ENCODE data around the gene SS18L1. TPM values are rescaled to one million over a fixed set of nuclear protein-coding genes. Genes with fewer than 3 reads are reported as not detected.
A peak's percentile ranks its signal among the peaks of the same experiment; 100 is the strongest.

SS18L1 gene
- total RNA-seq, 2 experiments from 2014 or later = 21.0 to 23.3 TPM

GRCh38 chr20:62123450-62124118 is 20.0 kb upstream of the SS18L1 start:
- no peak for DNase-seq
- POLR2A ChIA-PET = interaction anchor here (1.1 to 8.7 kb wide), 3 partner anchors 12 to 56 kb away, joined by 3 to 111 read pairs (median 24); partner anchors contain the start of genes PSMA7, SS18L1 and TAF4
- peak overlapping the region; percentile 82 for H3K4me3 Mint-ChIP-seq
- ATAC-seq (ENCODE audit: low read depth) = no peak
- peaks cover 31% of the 10 kb centered on the region for H3K4me1 Mint-ChIP-seq
- peaks cover 15% of the 10 kb centered on the region for H3K36me3 Mint-ChIP-seq
- no peaks in the 10 kb centered on the region for H3K9me3 Mint-ChIP-seq
- peak overlapping the region; percentile 21 for H3K27ac Mint-ChIP-seq
- H3K27me3 Mint-ChIP-seq = no peaks in the 10 kb centered on the region

- H3K36me3 Mint-ChIP-seq = peaks cover 19% of the 10 kb centered on the region
- H3K9me3 Mint-ChIP-seq = no peaks in the 10 kb centered on the region
- POLR2A ChIA-PET = interaction anchor here (1.0 kb wide), 1 partner anchor 15 kb away, joined by 3 read pairs; no protein-coding TSS in a partner anchor
- peaks cover 27% of the 10 kb centered on the region for H3K4me1 Mint-ChIP-seq
- H3K27ac Mint-ChIP-seq = no peak overlapping the region
- H3K4me3 Mint-ChIP-seq = no peak overlapping the region
- DNase-seq (no peak), ATAC-seq (ENCODE audit: low read depth) (no peak)
- no peaks in the 10 kb centered on the region for H3K27me3 Mint-ChIP-seq
These were observed 17.4 kb upstream of the SS18L1 start for GRCh38 chr20:62126141-62126540.

GRCh38 chr20:62127799-62128198 is 15.8 kb upstream of the SS18L1 start:
- ATAC-seq (ENCODE audit: low read depth) (no peak), DNase-seq (no peak)
- H3K4me1 Mint-ChIP-seq = peaks cover 29% of the 10 kb centered on the region
- H3K27me3 Mint-ChIP-seq = no peaks in the 10 kb centered on the region
- no peak overlapping the region for H3K4me3 Mint-ChIP-seq
- no peak overlapping the region for H3K27ac Mint-ChIP-seq
- peaks cover 27% of the 10 kb centered on the region for H3K36me3 Mint-ChIP-seq
- H3K9me3 Mint-ChIP-seq = no peaks in the 10 kb centered on the region
- POLR2A ChIA-PET = interaction anchor here (1.2 kb wide), 1 partner anchor 12 kb away, joined by 3 read pairs; no protein-coding TSS in a partner anchor

- H3K27ac Mint-ChIP-seq = no peak overlapping the region
- POLR2A ChIA-PET = no interaction called here
- H3K4me3 Mint-ChIP-seq = no peak overlapping the region
- peaks cover 25% of the 10 kb centered on the region for H3K4me1 Mint-ChIP-seq
- no peaks in the 10 kb centered on the region for H3K9me3 Mint-ChIP-seq
- H3K27me3 Mint-ChIP-seq = no peaks in the 10 kb centered on the region
- peaks cover 27% of the 10 kb centered on the region for H3K36me3 Mint-ChIP-seq
- no peak for ATAC-seq (ENCODE audit: low read depth)
- DNase-seq = no peak
These were observed 15.1 kb upstream of the SS18L1 start for GRCh38 chr20:62128502-62128901.

GRCh38 chr20:62129731-62130531 is 13.6 kb upstream of the SS18L1 start:
- Mint-ChIP-seq H3K27me3 (no peaks in the 10 kb centered on the region), H3K4me1 (peaks cover 14% of the 10 kb centered on the region), H3K4me3 (no peak overlapping the region), H3K36me3 (peaks cover 30% of the 10 kb centered on the region), H3K9me3 (no peaks in the 10 kb centered on the region), H3K27ac (peak overlapping the region; percentile 38)
- ATAC-seq (ENCODE audit: low read depth) (no peak), DNase-seq (no peak)
- POLR2A ChIA-PET = interaction anchor here (0.7 kb wide), 1 partner anchor 14 kb away, joined by 3 read pairs; the partner anchor contains the start of genes PSMA7 and SS18L1

GRCh38 chr20:62131560-62132320 is 11.8 kb upstream of the SS18L1 start:
- no peaks in the 10 kb centered on the region for H3K9me3 Mint-ChIP-seq

GRCh38 chr20:62132421-62132820 is 11.1 kb upstream of the SS18L1 start:
- H3K4me3 Mint-ChIP-seq = no peak overlapping the region
- no peak for DNase-seq
- H3K27me3 Mint-ChIP-seq = no peaks in the 10 kb centered on the region
- no peak for ATAC-seq (ENCODE audit: low read depth)
- H3K9me3 Mint-ChIP-seq = no peaks in the 10 kb centered on the region
- H3K36me3 Mint-ChIP-seq = peaks cover 29% of the 10 kb centered on the region
- POLR2A ChIA-PET = interaction anchor here (2.1 kb wide), 1 partner anchor 65 kb away, joined by 8 read pairs; no protein-coding TSS in a partner anchor
- H3K4me1 Mint-ChIP-seq = peaks cover 13% of the 10 kb centered on the region
- peak overlapping the region; percentile 58 for H3K27ac Mint-ChIP-seq

More at GRCh38 chr20:62131560-62132320, 11.8 kb upstream of the SS18L1 start:
- Mint-ChIP-seq H3K4me3 (no peak overlapping the region), H3K4me1 (peaks cover 11% of the 10 kb centered on the region), H3K27ac (peak overlapping the region; percentile 58), H3K36me3 (peaks cover 25% of the 10 kb centered on the region), H3K27me3 (no peaks in the 10 kb centered on the region)
- DNase-seq (no peak), ATAC-seq (ENCODE audit: low read depth) (no peak)
- POLR2A ChIA-PET = no interaction called here

GRCh38 chr20:62133051-62133845 is 10.3 kb upstream of the SS18L1 start:
- H3K9me3 Mint-ChIP-seq = no peaks in the 10 kb centered on the region
- DNase-seq (no peak), ATAC-seq (ENCODE audit: low read depth) (no peak)
- peaks cover 12% of the 10 kb centered on the region for H3K4me1 Mint-ChIP-seq
- H3K27me3 Mint-ChIP-seq = no peaks in the 10 kb centered on the region
- peaks cover 33% of the 10 kb centered on the region for H3K36me3 Mint-ChIP-seq
- no peak overlapping the region for H3K4me3 Mint-ChIP-seq
- POLR2A ChIA-PET = interaction anchor here (2.1 kb wide), 1 partner anchor 66 kb away, joined by 8 read pairs; no protein-coding TSS in a partner anchor
- peak overlapping the region; percentile 16 for H3K27ac Mint-ChIP-seq

- ATAC-seq (ENCODE audit: low read depth) (peak; percentile 30), DNase-seq (no peak)
- Mint-ChIP-seq H3K27ac (peak overlapping the region; percentile 67), H3K4me1 (peaks cover 12% of the 10 kb centered on the region), H3K36me3 (peaks cover 31% of the 10 kb centered on the region), H3K4me3 (no peak overlapping the region), H3K27me3 (no peaks in the 10 kb centered on the region), H3K9me3 (no peaks in the 10 kb centered on the region)
- POLR2A ChIA-PET = interaction anchor here (1.1 to 2.1 kb wide), 2 partner anchors 11 to 67 kb away, joined by 3 to 8 read pairs; no protein-coding TSS in a partner anchor
These were observed 9.7 kb upstream of the SS18L1 start for GRCh38 chr20:62133864-62134263.

- no peak for DNase-seq
- peaks cover 34% of the 10 kb centered on the region for H3K36me3 Mint-ChIP-seq
- no peaks in the 10 kb centered on the region for H3K9me3 Mint-ChIP-seq
- no peaks in the 10 kb centered on the region for H3K27me3 Mint-ChIP-seq
- POLR2A ChIA-PET = interaction anchor here (1.1 to 1.9 kb wide), 4 partner anchors 11 to 123 kb away, joined by 3 to 11 read pairs (median 4); no protein-coding TSS in a partner anchor
- no peak for ATAC-seq (ENCODE audit: low read depth)
- no peak overlapping the region for H3K4me3 Mint-ChIP-seq
- H3K4me1 Mint-ChIP-seq = peaks cover 10% of the 10 kb centered on the region
- H3K27ac Mint-ChIP-seq = no peak overlapping the region
These were observed 8.8 kb upstream of the SS18L1 start for GRCh38 chr20:62134735-62135231.

GRCh38 chr20:62135573-62136266 is 7.8 kb upstream of the SS18L1 start:
- Mint-ChIP-seq H3K27ac (no peak overlapping the region), H3K36me3 (peaks cover 37% of the 10 kb centered on the region), H3K4me1 (peaks cover 18% of the 10 kb centered on the region), H3K9me3 (no peaks in the 10 kb centered on the region), H3K4me3 (no peak overlapping the region), H3K27me3 (no peaks in the 10 kb centered on the region)
- ATAC-seq (ENCODE audit: low read depth) (no peak), DNase-seq (no peak)
- POLR2A ChIA-PET = interaction anchor here (1.1 to 1.9 kb wide), 4 partner anchors 12 to 124 kb away, joined by 3 to 11 read pairs (median 4); no protein-coding TSS in a partner anchor

Data from activated naive CD8-positive, alpha-beta T cell treated with anti-CD3 and anti-CD28 coated beads, Interleukin-2, amount 10 ng/mL, durations not matched to agents 7 days and 5 days (primary cell).